Hematopoietic multipotent progenitor cell treated with erythropoietin and hydrocortisone succinate and interleukin-3 and kit ligand, for 6 days (in vitro differentiated cells): Measurements from ENCODE around the gene ITCH.

Source experiments
- DNase-seq: peaks from one replicate; pipeline ENCODE4 v3.0.0-alpha.2; 2015

Gene ITCH

GRCh38 chr20:34560614-34561013 is 197.5 kb downstream of the ITCH start:
- no peak for DNase-seq
